Measurements from ENCODE around the gene IL19. TPM values are rescaled to one million over a fixed set of nuclear protein-coding genes. Genes with fewer than 3 reads are reported as not detected.
A peak's percentile ranks its signal among the peaks of the same experiment; 100 is the strongest.

The IL19 gene
- total and polyA plus RNA-seq, 9 of the 15 experiments (the other 6 are each of a cell fraction or from before 2014, with no cell fraction given), result not detected

GRCh38 chr1:206796981-206797402 is 26.4 kb downstream of the IL19 start:
- CTCF ChIA-PET (ENCODE audit: low intra/inter-chr PET ratio), result interaction anchor here (0.6 to 1.1 kb wide), 2 partner anchors 56 to 114 kb away, joined by 3 read pairs; no protein-coding TSS in a partner anchor
- H3K27me3 ChIP-seq (ENCODE audit: control insufficient read depth in 2 of 2, insufficient read depth in 2 of 2, low read length in 2 of 2), result peaks cover 10 to 46% of the 10 kb centered on the region in 2 experiments; a peak in 4 of 5 replicates
- H3K9ac ChIP-seq (ENCODE audit: insufficient read depth in 1 of 2, low read depth in 2 of 2, low read length in 2 of 2), result no peak overlapping the region
- FAIRE-seq (no peak), DNase-seq (ENCODE audit: extremely low read depth in 1 of 4, low spot score in 3 of 4) (no peak), ATAC-seq (no peak)
- no peaks in the 10 kb centered on the region for H3K9me3 ChIP-seq (replicated peaks; ENCODE audit: control insufficient read depth, insufficient read depth, low read depth, low read length)
- TF ChIP-seq ZNF444 (CRISPR knock-in tag; IDR thresholded peaks at IDR 0.05), result no peak
- no peak overlapping the region for H3K4me3 ChIP-seq
- H3K4me1 ChIP-seq (replicated peaks in 1 of 2; ENCODE audit: control insufficient read depth in 2 of 2, insufficient read depth in 2 of 2, low read length in 2 of 2), result no peaks in the 10 kb centered on the region; a peak in 1 of 5 replicates
- POLR2A ChIA-PET, result no interaction called here
- 0 out of 2 replicates have a peak, but pooled peaks cover 5% of the 10 kb centered on the region for H4K20me1 ChIP-seq (replicated peaks; ENCODE audit: control insufficient read depth, insufficient read depth, low read length)
- no peaks in the 10 kb centered on the region for H3K79me2 ChIP-seq (ENCODE audit: control insufficient read depth, insufficient read depth, low read length)
- H3K27ac ChIP-seq (ENCODE audit: extremely low read depth, low read depth, low read length), result no peak overlapping the region
- H2AFZ ChIP-seq (ENCODE audit: low read depth, low read length), result no peak overlapping the region
- H3K9me1 ChIP-seq (ENCODE audit: control insufficient read depth, insufficient read depth, low read length), result peaks cover 3% of the 10 kb centered on the region
- 12% methylated on average over 8 of the region's 8 CpGs for WGBS (ENCODE audit: insufficient coverage, low coverage, missing lambda C conversion rate)
- intact Hi-C loops (cut with micrococcal nuclease) (no loop called here), in situ Hi-C loops (cut with MboI) (no loop called here)
- BruUV-seq (replicated peaks), result no TSS peak
- no peak overlapping the region for H3K4me2 ChIP-seq (ENCODE audit: insufficient read depth, low read length)
- no peaks in the 10 kb centered on the region for H3K36me3 ChIP-seq (ENCODE audit: control insufficient read depth, insufficient read depth, low read length)

- ATAC-seq (peak; percentile 94), FAIRE-seq (peak; percentile 89), DNase-seq (ENCODE audit: extremely low read depth in 1 of 4, low spot score in 3 of 4) (peak; percentile 60 to 71 (median 66))
- no peak overlapping the region for H3K9ac ChIP-seq (ENCODE audit: insufficient read depth in 1 of 2, low read depth in 2 of 2, low read length in 2 of 2)
- no peaks in the 10 kb centered on the region for H3K79me2 ChIP-seq (ENCODE audit: control insufficient read depth, insufficient read depth, low read length)
- H4K20me1 ChIP-seq (replicated peaks; ENCODE audit: control insufficient read depth, insufficient read depth, low read length), result 0 out of 2 replicates have a peak, but pooled peaks cover 5% of the 10 kb centered on the region
- H3K4me1 ChIP-seq (replicated peaks in 1 of 2; ENCODE audit: control insufficient read depth in 2 of 2, insufficient read depth in 2 of 2, low read length in 2 of 2), result no peaks in the 10 kb centered on the region; a peak in 1 of 5 replicates
- H3K36me3 ChIP-seq (ENCODE audit: control insufficient read depth, insufficient read depth, low read length), result no peaks in the 10 kb centered on the region
- under 1% methylated on average over 8 of the region's 8 CpGs for WGBS (ENCODE audit: insufficient coverage, low coverage, missing lambda C conversion rate)
- no TSS peak for BruUV-seq (replicated peaks)
- ChIA-PET POLR2A (interaction anchor here (1.7 kb wide), 1 partner anchor 19 kb away, joined by 4 read pairs; no protein-coding TSS in a partner anchor), CTCF (ENCODE audit: low intra/inter-chr PET ratio) (interaction anchor here (1.1 kb wide), 1 partner anchor 114 kb away, joined by 3 read pairs; no protein-coding TSS in a partner anchor)
- peaks cover 5 to 42% of the 10 kb centered on the region in 2 experiments; a peak in 4 of 5 replicates for H3K27me3 ChIP-seq (ENCODE audit: control insufficient read depth in 2 of 2, insufficient read depth in 2 of 2, low read length in 2 of 2)
- peaks cover 3% of the 10 kb centered on the region for H3K9me1 ChIP-seq (ENCODE audit: control insufficient read depth, insufficient read depth, low read length)
- H2AFZ ChIP-seq (ENCODE audit: low read depth, low read length), result no peak overlapping the region
- no peak overlapping the region for H3K4me2 ChIP-seq (ENCODE audit: insufficient read depth, low read length)
- intact Hi-C loops (cut with micrococcal nuclease) (no loop called here), in situ Hi-C loops (cut with MboI) (no loop called here)
- H3K4me3 ChIP-seq, result no peak overlapping the region
- no peaks in the 10 kb centered on the region for H3K9me3 ChIP-seq (replicated peaks; ENCODE audit: control insufficient read depth, insufficient read depth, low read depth, low read length)
- H3K27ac ChIP-seq (ENCODE audit: extremely low read depth, low read depth, low read length), result no peak overlapping the region
- TF ChIP-seq ZNF384 (IDR thresholded peaks at IDR 0.05; ENCODE audit: low read depth, low read length) (no peak), ZNF121 (CRISPR knock-in tag; conservative IDR thresholded peaks at IDR 0.05) (peak; percentile 92), MYNN (IDR thresholded peaks at IDR 0.05) (no peak), MYNN (CRISPR knock-in tag; IDR thresholded peaks at IDR 0.05) (no peak), ZNF133 (CRISPR knock-in tag; IDR thresholded peaks at IDR 0.05) (0 out of 2 replicates have a peak, but pooled peaks have one; percentile 32), USF1 (CRISPR knock-in tag; IDR thresholded peaks at IDR 0.05) (peak; percentile 70), FOSL1 (tag; conservative IDR thresholded peaks at IDR 0.05) (peak; percentile 89), CEBPB (tag; IDR thresholded peaks at IDR 0.05) (peak; percentile 50; the same call in 1 of the 2 replicates)
These were observed 27.2 kb downstream of the IL19 start for GRCh38 chr1:206797534-206798383.

All from K562 (cell line).